ENCODE results near the gene PDCD4.

GRCh38 chr10:110892602-110893288 lies 21.0 kb downstream of the PDCD4 start:
- TF ChIP-seq POLR2A (IDR thresholded peaks at IDR 0.05) (no peak), EP300 (IDR thresholded peaks at IDR 0.05) (no peak), POLR2AphosphoS5 (IDR thresholded peaks at IDR 0.05) (no peak)
- TF ChIP-seq, protein P1, sequence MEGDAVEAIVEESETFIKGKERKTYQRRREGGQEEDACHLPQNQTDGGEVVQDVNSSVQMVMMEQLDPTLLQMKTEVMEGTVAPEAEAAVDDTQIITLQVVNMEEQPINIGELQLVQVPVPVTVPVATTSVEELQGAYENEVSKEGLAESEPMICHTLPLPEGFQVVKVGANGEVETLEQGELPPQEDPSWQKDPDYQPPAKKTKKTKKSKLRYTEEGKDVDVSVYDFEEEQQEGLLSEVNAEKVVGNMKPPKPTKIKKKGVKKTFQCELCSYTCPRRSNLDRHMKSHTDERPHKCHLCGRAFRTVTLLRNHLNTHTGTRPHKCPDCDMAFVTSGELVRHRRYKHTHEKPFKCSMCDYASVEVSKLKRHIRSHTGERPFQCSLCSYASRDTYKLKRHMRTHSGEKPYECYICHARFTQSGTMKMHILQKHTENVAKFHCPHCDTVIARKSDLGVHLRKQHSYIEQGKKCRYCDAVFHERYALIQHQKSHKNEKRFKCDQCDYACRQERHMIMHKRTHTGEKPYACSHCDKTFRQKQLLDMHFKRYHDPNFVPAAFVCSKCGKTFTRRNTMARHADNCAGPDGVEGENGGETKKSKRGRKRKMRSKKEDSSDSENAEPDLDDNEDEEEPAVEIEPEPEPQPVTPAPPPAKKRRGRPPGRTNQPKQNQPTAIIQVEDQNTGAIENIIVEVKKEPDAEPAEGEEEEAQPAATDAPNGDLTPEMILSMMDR (IDR thresholded peaks at IDR 0.05) = no peak

All from upper lobe of left lung (tissue), 4 donors.